Endothelial cell of umbilical vein (primary cell): ENCODE data around the gene WDR90. TPM values are rescaled to one million over a fixed set of nuclear protein-coding genes. Genes with fewer than 3 reads are reported as not detected.

Experiments
- BruUV-seq: library from RNA; stranded (reverse); fragments of 400-500 nt; replicated peaks from 2 replicates; lab custom pipeline; 2021; lab: Mats Ljungman, UMichigan
- CTCF ChIA-PET: fragments of 300-600, 350-600 bp; sonication (Branson Sonifier 250); formaldehyde crosslinking; loops from one replicate; lab custom pipeline; 2021; ENCODE audit warnings: antibody characterized with exemption, inconsistent platforms; lab: Charles Lee
- POLR2A ChIA-PET: fragments of 300-600, 350-600 bp; sonication (Branson Sonifier 250); formaldehyde crosslinking; loops from one replicate; lab custom pipeline; 2021; ENCODE audit warnings: antibody characterized with exemption, inconsistent platforms; lab: Charles Lee
- DNase-seq: peaks from one replicate; pipeline ENCODE4 v3.0.0-alpha.2; 2011; ENCODE audit warnings: low read depth, low spot score
- FAIRE-seq: peaks from 2 replicates; lab custom pipeline; 2011; peaks lifted over from hg19 to GRCh38; lab: Jason Lieb, UNC
- H2AFZ ChIP-seq: 2 replicates; pipeline ENCODE4 v1.6.0; 2012; ENCODE audit warnings: low read depth, low read length, control low read depth, inconsistent platforms
- H3K27ac ChIP-seq: 2 replicates; pipeline ENCODE4 v1.5.1; 2011; ENCODE audit warnings: low read depth, mild to moderate bottlenecking, control low read depth, low read length, moderate library complexity; ENCODE audit not compliant: insufficient read depth
- H3K27me3 ChIP-seq, 2 experiments: 2 replicates each; pipeline versions ENCODE4 v1.6.0 to v1.6.1; 2011; ENCODE audit warnings: low read length in 2 of 2, mixed read lengths in 1 of 2; ENCODE audit not compliant: control insufficient read depth in 2 of 2, insufficient read depth in 2 of 2
- H3K36me3 ChIP-seq, 2 experiments: 2 replicates in 1 of 2; 3 replicates in 1 of 2; pipeline ENCODE4 v1.5.1; 2011; ENCODE audit warnings: low read length in 2 of 2, mild to moderate bottlenecking in 1 of 2, moderate library complexity in 1 of 2; ENCODE audit not compliant: control insufficient read depth in 2 of 2, insufficient read depth in 2 of 2; ENCODE audit errors: extremely low read depth in 1 of 2
- H3K4me1 ChIP-seq: 3 replicates; pipeline ENCODE4 v1.5.1; 2011; ENCODE audit warnings: mild to moderate bottlenecking, low read length; ENCODE audit not compliant: control insufficient read depth, insufficient read depth; ENCODE audit errors: extremely low read depth
- H3K4me2 ChIP-seq: 2 replicates; pipeline ENCODE4 v1.6.1; 2011; ENCODE audit warnings: low read length, control low read depth, mixed read lengths; ENCODE audit not compliant: insufficient read depth
- H3K4me3 ChIP-seq, 3 experiments: fragments of 200-600 bp in 1 of 3; sonication (generic), shearing (Covaris generic) in 1 of 3; replicated peaks in 1 of 3; 2 replicates each; pipeline ENCODE4 v1.5.1; 2011 to 2016; ENCODE audit warnings: control low read depth in 3 of 3, low read length in 3 of 3, mild to moderate bottlenecking in 2 of 3, inconsistent platforms in 1 of 3, low read depth in 1 of 3, moderate library complexity in 1 of 3; ENCODE audit not compliant: insufficient read depth in 1 of 3
- H3K79me2 ChIP-seq: 2 replicates; pipeline ENCODE4 v1.6.0; 2012; ENCODE audit warnings: low read length, inconsistent platforms; ENCODE audit not compliant: control insufficient read depth, insufficient read depth
- H3K9ac ChIP-seq: replicated peaks from 2 replicates; pipeline ENCODE3; 2011; ENCODE audit warnings: low read length, control low read depth; ENCODE audit not compliant: insufficient read depth; ENCODE audit errors: extremely low read depth
- H3K9me1 ChIP-seq: replicated peaks from 3 replicates; pipeline ENCODE4 v1.6.0; 2011; ENCODE audit warnings: mild to moderate bottlenecking, low read length; ENCODE audit not compliant: control insufficient read depth, insufficient read depth; ENCODE audit errors: extremely low read depth
- H3K9me3 ChIP-seq: replicated peaks from 2 replicates; pipeline ENCODE4 v1.5.1; 2012; ENCODE audit warnings: low read length, inconsistent platforms; ENCODE audit not compliant: control insufficient read depth, insufficient read depth
- H4K20me1 ChIP-seq: replicated peaks from 2 replicates; pipeline ENCODE3; 2011; ENCODE audit warnings: mild to moderate bottlenecking, low read length; ENCODE audit not compliant: control insufficient read depth, insufficient read depth; ENCODE audit errors: extremely low read depth
- EZH2 ChIP-seq: IDR thresholded peaks from 2 replicates; pipeline ENCODE4 v1.6.1; 2012; ENCODE audit warnings: borderline replicate concordance, low read depth, mild to moderate bottlenecking, moderate library complexity, low read length, inconsistent platforms; ENCODE audit not compliant: severe bottlenecking
- FOS ChIP-seq: IDR thresholded peaks from 2 replicates; pipeline ENCODE4 v1.6.1; 2011; ENCODE audit warnings: mild to moderate bottlenecking, low read length, moderate library complexity, borderline replicate concordance; ENCODE audit not compliant: insufficient read depth
- GATA2 ChIP-seq: IDR thresholded peaks from 2 replicates; pipeline ENCODE4 v1.7.0; 2011; ENCODE audit warnings: low read depth, mild to moderate bottlenecking, moderate library complexity, mixed read lengths, low read length; ENCODE audit not compliant: insufficient read length, insufficient read depth
- JUN ChIP-seq: IDR thresholded peaks from 2 replicates; pipeline ENCODE4 v1.6.1; 2011; ENCODE audit warnings: borderline replicate concordance, low read depth; ENCODE audit not compliant: insufficient read length, insufficient read depth
- MAX ChIP-seq: IDR thresholded peaks from 2 replicates; pipeline ENCODE4 v1.6.1; 2011; ENCODE audit not compliant: insufficient read depth, insufficient read length
- MYC ChIP-seq: IDR thresholded peaks from one replicate; pipeline ENCODE4 v1.6.1; 2011; ENCODE audit warnings: mild to moderate bottlenecking, low read depth, low read length
- POLR2A ChIP-seq: IDR thresholded peaks from 2 replicates; pipeline ENCODE4 v1.6.1; 2012; ENCODE audit warnings: low read depth, mild to moderate bottlenecking, control low read depth, low read length
- POLR2AphosphoS5 ChIP-seq: IDR thresholded peaks from 2 replicates; pipeline ENCODE4 v1.6.1; 2012; ENCODE audit warnings: low read depth, mild to moderate bottlenecking, control low read depth, low read length, moderate library complexity; ENCODE audit not compliant: insufficient read depth
- dilution Hi-C: fragments of 300-500 bp; cut with MboI; formaldehyde crosslinking; loops from one replicate; pipeline ENCODE4 v1.15.0; 2019; ENCODE audit warnings: low sequenced_read_pairs; ENCODE audit not compliant: extremely low pct_ligation_motif_present
- intact Hi-C: fragments of 100-400 bp; cut with micrococcal nuclease; formaldehyde crosslinking; loops from one replicate; pipeline ENCODE4 v1.10.0; 2022
- polyA plus RNA-seq, 4 experiments: library from polyadenylated mRNA; depleted of rRNA in 3 of 4; stranded (reverse) in 3 of 4; unstranded in 1 of 4; fragments of >200 nt; gene quantifications; 2 replicates each; pipeline versions ENCODE4 v1.2.1 to v1.2.3, GENCODE V29; 2011 to 2012; ENCODE audit warnings: missing spikeins in 1 of 4
- total RNA-seq: library from RNA; stranded (reverse); gene quantifications from 2 replicates; pipeline ENCODE4 v1.2.3, GENCODE V29; 2021
- TF ChIP-seq, protein P1 (sequence below), 2 donors: IDR thresholded peaks; 1 replicate in 1 of 2; 2 replicates in 1 of 2; pipeline ENCODE4 v1.5.1; 2011; ENCODE audit warnings: low read length in 2 of 2, mild to moderate bottlenecking in 2 of 2, moderate library complexity in 2 of 2, control low read depth in 1 of 2, inconsistent platforms in 1 of 2, low read depth in 1 of 2; ENCODE audit not compliant: insufficient read depth in 1 of 2; ENCODE audit errors: extremely low read depth in 1 of 2

WDR90 gene
- total and polyA plus RNA-seq, 2 donors (not counting 3 experiments of a cell fraction or from before 2014, with no cell fraction given): 22.2 to 51.8 TPM

GRCh38 chr16:673399-673991 lies 24.3 kb downstream of the WDR90 start:
- H3K4me2 ChIP-seq: no peak overlapping the region
- H3K4me1 ChIP-seq: no peaks in the 10 kb centered on the region
- no peaks in the 10 kb centered on the region for H3K27me3 ChIP-seq
- dilution Hi-C loops (no loop called here), intact Hi-C loops (no loop called here)
- ChIA-PET POLR2A (no interaction called here), CTCF (no interaction called here)
- H3K79me2 ChIP-seq: peaks cover 13% of the 10 kb centered on the region
- FAIRE-seq (no peak), DNase-seq (no peak)
- TF ChIP-seq POLR2AphosphoS5: no peak
- TF ChIP-seq GATA2: no peak
- TF ChIP-seq, protein P1, sequence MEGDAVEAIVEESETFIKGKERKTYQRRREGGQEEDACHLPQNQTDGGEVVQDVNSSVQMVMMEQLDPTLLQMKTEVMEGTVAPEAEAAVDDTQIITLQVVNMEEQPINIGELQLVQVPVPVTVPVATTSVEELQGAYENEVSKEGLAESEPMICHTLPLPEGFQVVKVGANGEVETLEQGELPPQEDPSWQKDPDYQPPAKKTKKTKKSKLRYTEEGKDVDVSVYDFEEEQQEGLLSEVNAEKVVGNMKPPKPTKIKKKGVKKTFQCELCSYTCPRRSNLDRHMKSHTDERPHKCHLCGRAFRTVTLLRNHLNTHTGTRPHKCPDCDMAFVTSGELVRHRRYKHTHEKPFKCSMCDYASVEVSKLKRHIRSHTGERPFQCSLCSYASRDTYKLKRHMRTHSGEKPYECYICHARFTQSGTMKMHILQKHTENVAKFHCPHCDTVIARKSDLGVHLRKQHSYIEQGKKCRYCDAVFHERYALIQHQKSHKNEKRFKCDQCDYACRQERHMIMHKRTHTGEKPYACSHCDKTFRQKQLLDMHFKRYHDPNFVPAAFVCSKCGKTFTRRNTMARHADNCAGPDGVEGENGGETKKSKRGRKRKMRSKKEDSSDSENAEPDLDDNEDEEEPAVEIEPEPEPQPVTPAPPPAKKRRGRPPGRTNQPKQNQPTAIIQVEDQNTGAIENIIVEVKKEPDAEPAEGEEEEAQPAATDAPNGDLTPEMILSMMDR (IDR thresholded peaks at IDR 0.05; ENCODE audit: extremely low read depth in 1 of 2, insufficient read depth in 1 of 2, low read depth in 1 of 2, low read length in 2 of 2): no peak
- TF ChIP-seq MYC: no peak
- no peak for TF ChIP-seq FOS
- no peak for TF ChIP-seq EZH2
- TF ChIP-seq JUN: no peak
- no peak for TF ChIP-seq POLR2A
- no peak for TF ChIP-seq MAX
- H3K27ac ChIP-seq: no peak overlapping the region
- H3K9ac ChIP-seq: no peak overlapping the region
- H3K9me1 ChIP-seq: no peaks in the 10 kb centered on the region
- no peak overlapping the region for H3K4me3 ChIP-seq
- H4K20me1 ChIP-seq: no peaks in the 10 kb centered on the region
- H3K9me3 ChIP-seq: no peaks in the 10 kb centered on the region
- BruUV-seq: TSS peak; percentile 12
- no peak overlapping the region for H2AFZ ChIP-seq
- peaks cover 5 to 35% of the 10 kb centered on the region in 2 experiments for H3K36me3 ChIP-seq
